ENCODE data around the gene TAS2R30. TPM values are rescaled to one million over a fixed set of nuclear protein-coding genes. Genes with fewer than 3 reads are reported as not detected.

The TAS2R30 gene
- total and polyA plus RNA-seq, 9 of the 15 experiments (the other 6 are each of a cell fraction or from before 2014, with no cell fraction given): 0.11 to 4.0 (median 0.99) TPM; not detected in 3

GRCh38 chr12:11174022-11174421 lies 39.6 kb upstream of the TAS2R30 start (continued):
- TF ChIP-seq RERE (CRISPR knock-in tag; IDR thresholded peaks at IDR 0.05; ENCODE audit: borderline replicate concordance) (no peak), NONO (IDR thresholded peaks at IDR 0.05; ENCODE audit: low read depth in 2 of 2, low read length in 1 of 2) (no peak), SP1 (CRISPR knock-in tag; IDR thresholded peaks at IDR 0.05) (no peak), ATF3 (IDR thresholded peaks at IDR 0.05) (peak; percentile 51; the same call in 1 of the 2 replicates), ATF3 (CRISPR knock-in tag; conservative IDR thresholded peaks at IDR 0.05) (no peak), ZSCAN32 (CRISPR knock-in tag; IDR thresholded peaks at IDR 0.05) (peak; percentile 62; the same call in 1 of the 2 replicates), PATZ1 (CRISPR knock-in tag; IDR thresholded peaks at IDR 0.05; ENCODE audit: borderline replicate concordance) (no peak), GTF3C2 (IDR thresholded peaks at IDR 0.05; ENCODE audit: borderline replicate concordance, extremely low read depth, insufficient read length) (no peak), NFIC (IDR thresholded peaks at IDR 0.05) (peak; percentile 58), ZNF766 (CRISPR knock-in tag; conservative IDR thresholded peaks at IDR 0.05) (0 out of 2 replicates have a peak, but pooled peaks have one; percentile 22)
- TF ChIP-seq, protein P1, sequence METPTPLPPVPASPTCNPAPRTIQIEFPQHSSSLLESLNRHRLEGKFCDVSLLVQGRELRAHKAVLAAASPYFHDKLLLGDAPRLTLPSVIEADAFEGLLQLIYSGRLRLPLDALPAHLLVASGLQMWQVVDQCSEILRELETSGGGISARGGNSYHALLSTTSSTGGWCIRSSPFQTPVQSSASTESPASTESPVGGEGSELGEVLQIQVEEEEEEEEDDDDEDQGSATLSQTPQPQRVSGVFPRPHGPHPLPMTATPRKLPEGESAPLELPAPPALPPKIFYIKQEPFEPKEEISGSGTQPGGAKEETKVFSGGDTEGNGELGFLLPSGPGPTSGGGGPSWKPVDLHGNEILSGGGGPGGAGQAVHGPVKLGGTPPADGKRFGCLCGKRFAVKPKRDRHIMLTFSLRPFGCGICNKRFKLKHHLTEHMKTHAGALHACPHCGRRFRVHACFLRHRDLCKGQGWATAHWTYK (CRISPR knock-in tag; IDR thresholded peaks at IDR 0.05): no peak
- TF ChIP-seq, protein P2, sequence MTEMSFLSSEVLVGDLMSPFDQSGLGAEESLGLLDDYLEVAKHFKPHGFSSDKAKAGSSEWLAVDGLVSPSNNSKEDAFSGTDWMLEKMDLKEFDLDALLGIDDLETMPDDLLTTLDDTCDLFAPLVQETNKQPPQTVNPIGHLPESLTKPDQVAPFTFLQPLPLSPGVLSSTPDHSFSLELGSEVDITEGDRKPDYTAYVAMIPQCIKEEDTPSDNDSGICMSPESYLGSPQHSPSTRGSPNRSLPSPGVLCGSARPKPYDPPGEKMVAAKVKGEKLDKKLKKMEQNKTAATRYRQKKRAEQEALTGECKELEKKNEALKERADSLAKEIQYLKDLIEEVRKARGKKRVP (CRISPR knock-in tag; IDR thresholded peaks at IDR 0.05): peak; percentile 67; the same call in 1 of the 2 replicates
